Iris pigment epithelial cell (primary cell): ENCODE measurements around the gene CCDC192.

Experiments used
- DNase-seq: peaks from one replicate; pipeline ENCODE4 v3.0.0-alpha.2; 2011; ENCODE audit warnings: low read depth

CCDC192 gene

GRCh38 chr5:127810707-127811490, 107.7 kb downstream of the CCDC192 start:
- DNase-seq, result no peak

- peak; percentile 56 for DNase-seq
Observed at GRCh38 chr5:127812570-127812969, 109.4 kb downstream of the CCDC192 start.

- DNase-seq, result peak; percentile 90
Observed at GRCh38 chr5:127813633-127814587, 110.7 kb downstream of the CCDC192 start.

GRCh38 chr5:127814588-127814973, 111.4 kb downstream of the CCDC192 start:
- DNase-seq, result no peak

GRCh38 chr5:127820910-127821553, 117.8 kb downstream of the CCDC192 start:
- DNase-seq, result peak; percentile 58

- no peak for DNase-seq
Observed at GRCh38 chr5:127821896-127822295, 118.7 kb downstream of the CCDC192 start.

- no peak for DNase-seq
Observed at GRCh38 chr5:127824126-127824525, 120.9 kb downstream of the CCDC192 start.

- DNase-seq, result peak; percentile 72
Observed at GRCh38 chr5:127826011-127826410, 122.8 kb downstream of the CCDC192 start.

- DNase-seq, result no peak
Observed at GRCh38 chr5:127827451-127827850, 124.3 kb downstream of the CCDC192 start.

- no peak for DNase-seq
Observed at GRCh38 chr5:127830157-127830556, 127.0 kb downstream of the CCDC192 start.

GRCh38 chr5:127830829-127831598, 127.8 kb downstream of the CCDC192 start:
- DNase-seq, result no peak

GRCh38 chr5:127832067-127832466, 128.9 kb downstream of the CCDC192 start:
- no peak for DNase-seq

- DNase-seq, result peak; percentile 26
Observed at GRCh38 chr5:127834094-127834531, 130.9 kb downstream of the CCDC192 start.

GRCh38 chr5:127834554-127834953, 131.4 kb downstream of the CCDC192 start:
- no peak for DNase-seq

GRCh38 chr5:127838661-127839060, 135.5 kb downstream of the CCDC192 start:
- peak; percentile 53 for DNase-seq

- DNase-seq, result no peak
Observed at GRCh38 chr5:127839072-127839471, 135.9 kb downstream of the CCDC192 start.

GRCh38 chr5:127839496-127840197, 136.5 kb downstream of the CCDC192 start:
- peak; percentile 56 for DNase-seq

- DNase-seq, result no peak
Observed at GRCh38 chr5:127840198-127840524, 137.0 kb downstream of the CCDC192 start.

GRCh38 chr5:127840809-127841208, 137.6 kb downstream of the CCDC192 start:
- no peak for DNase-seq

GRCh38 chr5:127844581-127845021, 141.4 kb downstream of the CCDC192 start:
- DNase-seq, result no peak

- DNase-seq, result peak; percentile 65
Observed at GRCh38 chr5:127846884-127847283, 143.7 kb downstream of the CCDC192 start.
